NCI-H748 treated with DMSO at 0.1 percent for 48 hours (cell line): ENCODE measurements around the gene ARGLU1.

Experiments
- DNase-seq: peaks from one replicate; lab custom pipeline; 2025; lab: John Stamatoyannopoulos, UW

The ARGLU1 gene

DNA sequence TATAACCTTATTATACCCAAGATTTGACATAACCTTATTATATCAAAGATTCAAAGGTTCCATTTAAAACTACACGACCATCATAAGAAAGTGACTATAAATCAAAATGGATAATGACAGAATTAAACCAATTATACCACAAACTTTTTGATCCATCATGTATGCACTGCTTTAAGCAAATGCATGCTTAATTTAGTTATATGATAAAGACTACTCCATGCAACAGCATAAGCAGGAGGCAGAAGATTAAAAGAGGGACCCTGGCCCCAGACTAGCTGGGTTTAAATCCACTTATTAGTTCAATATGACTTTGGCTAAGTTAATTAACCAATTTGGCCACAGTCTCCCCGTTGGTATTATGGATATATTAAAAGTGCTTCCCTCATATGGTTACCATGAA, 43.8 kb downstream of the ARGLU1 start:
- DNase-seq, result no peak

GRCh38 chr13:106523576-106523975, 44.4 kb downstream of the ARGLU1 start:
- DNase-seq, result no peak

- DNase-seq, result no peak
These were observed 44.9 kb downstream of the ARGLU1 start for GRCh38 chr13:106522898-106523525.

GRCh38 chr13:106522112-106522705, 45.7 kb downstream of the ARGLU1 start:
- DNase-seq, result no peak

GRCh38 chr13:106521095-106521799, 46.7 kb downstream of the ARGLU1 start:
- DNase-seq, result peak; percentile 74

GRCh38 chr13:106520251-106521054, 47.5 kb downstream of the ARGLU1 start:
- peak; percentile 41 for DNase-seq

- no peak for DNase-seq
These were observed 49.4 kb downstream of the ARGLU1 start for GRCh38 chr13:106518512-106518911.

- no peak for DNase-seq
These were observed 50.7 kb downstream of the ARGLU1 start for GRCh38 chr13:106517109-106517847.

DNA sequence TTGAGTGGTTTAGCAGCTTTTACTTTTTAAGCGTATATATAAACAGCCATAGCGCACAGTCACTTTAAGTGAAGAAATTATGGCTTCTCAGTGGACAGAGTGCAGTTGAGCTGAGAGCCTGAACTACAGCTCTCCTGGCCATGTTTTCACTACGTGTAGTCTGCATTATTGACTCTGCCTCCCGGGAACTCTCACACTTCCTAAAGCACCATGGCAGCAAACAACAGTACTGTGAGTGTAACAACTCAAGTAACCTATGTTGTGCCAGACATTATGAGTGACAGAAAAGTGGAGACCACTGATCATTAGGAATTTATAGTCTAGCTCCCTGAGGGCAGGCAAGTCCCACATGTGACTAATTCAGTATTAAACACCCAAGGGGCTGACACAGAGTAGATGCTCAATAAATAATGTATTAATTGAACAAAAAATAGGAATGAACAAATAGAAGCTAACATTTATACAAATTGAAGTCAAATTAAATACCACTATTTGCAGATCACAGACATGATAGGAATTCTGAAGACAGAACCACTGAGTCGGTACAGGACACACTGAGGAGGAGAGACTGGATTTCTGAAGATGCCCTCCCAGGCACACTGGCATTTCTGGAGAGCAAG, 52.2 kb downstream of the ARGLU1 start:
- DNase-seq, result no peak

DNA sequence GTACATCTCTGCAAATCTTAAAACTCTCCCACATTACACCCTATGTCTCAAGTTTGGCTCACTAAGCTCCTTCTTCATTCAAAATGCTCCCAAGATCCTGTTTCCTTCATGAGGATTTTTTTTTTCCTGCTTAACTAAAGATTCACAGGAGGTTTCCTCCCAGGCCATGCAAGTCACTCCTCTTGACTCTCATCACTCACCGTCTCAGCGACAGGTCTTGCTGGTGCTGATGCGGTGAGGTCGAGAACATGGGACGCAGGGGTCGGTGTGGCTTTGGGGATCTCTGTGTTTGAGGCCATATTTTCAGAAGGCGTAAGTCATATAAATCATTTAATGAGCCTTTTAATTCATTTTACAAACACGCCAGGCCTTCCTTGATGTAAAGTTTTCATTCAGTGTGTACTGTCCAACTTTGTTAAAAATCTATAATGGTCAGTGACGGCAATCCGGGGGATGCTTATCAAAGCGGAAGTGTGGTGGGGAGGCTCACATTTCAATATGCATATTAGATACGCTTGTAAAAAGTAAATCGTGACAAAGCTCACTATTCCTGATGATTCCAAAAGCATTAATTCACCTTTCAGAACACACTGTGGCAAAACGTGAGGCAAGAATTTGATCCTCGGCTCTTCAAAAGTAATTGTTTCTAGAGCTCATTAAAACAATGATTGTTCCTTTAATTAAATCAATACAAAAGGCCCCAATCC, 52.9 kb downstream of the ARGLU1 start:
- no peak for DNase-seq

DNA sequence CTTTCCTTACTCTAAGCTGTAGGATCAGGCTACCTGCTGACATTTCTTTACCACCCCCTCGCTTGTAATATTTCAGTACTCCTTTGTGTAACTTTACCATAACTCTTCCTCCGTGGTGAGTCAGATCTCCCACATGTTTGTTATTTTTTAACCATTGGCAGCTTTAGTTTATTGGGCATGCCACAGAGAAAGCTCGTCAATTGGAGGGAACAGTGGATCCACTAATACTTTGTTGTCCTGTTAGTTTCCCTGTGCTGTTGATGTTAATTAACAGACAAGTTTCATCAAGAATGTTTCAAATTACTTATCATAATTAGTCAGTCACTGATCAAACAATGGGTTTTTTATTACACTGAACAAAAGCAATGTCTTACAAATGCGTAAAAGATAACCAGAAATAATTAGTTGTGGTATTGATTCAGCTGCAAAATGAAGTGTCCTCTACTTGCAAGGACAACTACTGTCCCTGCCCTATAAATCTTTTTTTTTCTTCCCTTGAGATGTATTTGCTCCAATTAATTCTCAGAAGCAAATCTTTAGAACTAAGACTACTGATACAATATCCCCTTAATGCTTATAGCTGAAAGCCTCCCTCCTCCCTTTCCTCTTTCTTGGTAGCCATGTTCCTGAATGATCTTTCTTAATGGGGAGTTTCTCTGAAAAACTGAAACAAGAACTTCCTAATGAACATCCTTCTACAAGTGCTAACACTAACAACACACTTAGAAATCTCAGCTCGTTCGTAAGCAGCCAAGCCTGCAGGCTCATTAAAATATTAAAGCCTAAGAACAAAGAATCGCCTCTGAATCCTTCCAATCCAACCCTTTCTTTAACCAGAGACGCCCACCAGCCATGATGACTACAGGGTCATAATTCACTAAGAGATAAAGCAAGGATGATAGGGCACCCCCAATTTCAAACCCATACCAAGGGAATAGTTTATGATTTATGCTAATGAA, 54.6 kb downstream of the ARGLU1 start:
- DNase-seq, result no peak

DNA sequence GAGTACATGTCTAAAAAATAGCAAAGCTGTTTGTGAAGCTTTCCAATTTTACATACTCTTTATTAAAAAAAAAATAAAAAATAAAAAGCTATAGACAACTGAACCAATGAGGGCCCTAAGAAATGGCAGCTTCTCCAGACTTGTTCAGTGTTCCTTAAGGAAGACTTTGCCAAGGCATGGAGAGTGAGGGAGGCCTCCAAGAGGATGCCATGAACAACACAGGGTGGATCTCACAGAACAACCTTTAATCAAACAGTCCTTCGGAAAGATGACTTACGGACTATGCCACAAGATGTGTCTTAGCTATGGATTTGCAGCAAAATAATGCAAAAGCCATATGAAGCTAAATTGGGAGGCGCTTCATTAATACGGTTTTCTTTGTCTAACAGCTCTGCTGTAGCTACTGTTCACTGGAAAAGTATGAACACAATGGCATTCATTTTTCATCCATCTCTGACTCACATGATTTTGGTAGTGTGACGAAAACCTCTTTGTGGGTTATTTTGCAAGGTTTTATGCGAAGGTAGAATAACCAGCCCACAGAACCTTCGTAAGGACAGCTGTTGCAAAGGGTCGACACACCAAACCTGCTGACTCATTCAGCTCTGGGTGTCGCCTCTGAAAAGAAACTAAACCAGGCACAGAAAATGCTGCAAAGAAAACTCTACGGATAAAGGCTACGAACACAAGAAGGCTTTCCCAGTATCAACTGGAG, 60.2 kb downstream of the ARGLU1 start:
- no peak for DNase-seq

- no peak for DNase-seq
These were observed 61.7 kb downstream of the ARGLU1 start for GRCh38 chr13:106506286-106506685.

DNA sequence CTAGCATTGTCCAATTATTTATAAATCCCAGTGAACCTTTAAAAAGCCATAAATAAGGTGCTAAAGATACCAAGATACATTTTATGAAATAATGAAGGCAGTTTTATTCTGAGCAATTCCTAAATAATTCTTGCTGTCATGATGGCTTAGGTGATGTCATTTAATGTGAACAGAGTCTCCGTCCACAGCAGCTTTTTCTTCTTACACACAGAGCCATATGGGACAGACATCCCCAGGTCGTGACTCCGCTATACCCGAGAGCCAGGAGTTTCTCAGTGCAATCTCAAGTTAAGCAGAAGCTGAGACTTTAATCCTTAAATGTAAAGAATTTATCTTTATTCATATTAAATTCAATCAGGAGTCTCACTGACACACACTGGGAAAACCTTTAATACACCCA, 62.2 kb downstream of the ARGLU1 start:
- no peak for DNase-seq

- DNase-seq, result no peak
These were observed 62.6 kb downstream of the ARGLU1 start for GRCh38 chr13:106505295-106505694.

GRCh38 chr13:106503730-106504453, 64.0 kb downstream of the ARGLU1 start:
- no peak for DNase-seq

GRCh38 chr13:106503272-106503671, 64.7 kb downstream of the ARGLU1 start:
- DNase-seq, result no peak

DNA sequence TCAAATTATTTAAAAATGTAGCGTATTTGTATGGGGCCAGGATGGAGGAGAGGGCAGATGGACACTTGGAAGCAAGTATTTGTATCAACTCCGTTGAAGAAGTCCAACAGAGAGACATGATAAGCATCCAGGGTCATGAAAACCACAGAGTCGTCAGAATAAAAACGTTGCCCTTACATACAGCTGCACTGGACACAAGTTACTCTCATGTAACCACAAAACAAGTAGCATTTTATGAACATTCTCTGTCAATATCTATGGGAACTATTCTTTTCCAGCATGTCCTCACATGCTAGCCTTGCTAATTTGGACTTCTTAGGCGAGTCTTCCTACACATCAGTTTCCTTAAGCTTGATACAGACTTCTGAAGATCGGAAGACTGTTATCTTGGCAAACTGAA, 67.5 kb downstream of the ARGLU1 start:
- no peak for DNase-seq
